NCI-H2227 treated with DMSO at 0.1 percent for 48 hours (cell line): Measurements from ENCODE around the gene MYLK4.

Source experiments
- DNase-seq: peaks from one replicate; lab custom pipeline; 2025; lab: John Stamatoyannopoulos, UW

Gene MYLK4

DNA sequence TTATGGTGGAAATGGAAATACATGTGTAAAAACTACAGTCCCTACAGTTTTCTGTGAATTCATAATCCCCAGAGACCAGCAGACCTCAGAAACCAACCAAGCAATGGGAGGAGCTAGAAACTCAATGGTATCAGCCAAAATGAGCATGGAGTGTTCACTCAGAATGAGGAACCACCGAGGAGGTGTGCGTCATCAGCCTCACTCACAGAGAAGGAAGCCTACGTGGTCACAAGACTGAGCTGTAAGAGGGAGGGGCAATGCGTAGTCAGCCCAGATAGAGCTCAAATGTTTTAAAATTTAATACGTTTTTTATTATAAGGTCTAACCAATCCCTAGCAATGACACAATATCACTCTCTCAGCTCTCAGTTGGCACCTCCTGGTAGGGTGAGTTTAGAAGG, 17.4 kb downstream of the MYLK4 start:
- no peak for DNase-seq

DNA sequence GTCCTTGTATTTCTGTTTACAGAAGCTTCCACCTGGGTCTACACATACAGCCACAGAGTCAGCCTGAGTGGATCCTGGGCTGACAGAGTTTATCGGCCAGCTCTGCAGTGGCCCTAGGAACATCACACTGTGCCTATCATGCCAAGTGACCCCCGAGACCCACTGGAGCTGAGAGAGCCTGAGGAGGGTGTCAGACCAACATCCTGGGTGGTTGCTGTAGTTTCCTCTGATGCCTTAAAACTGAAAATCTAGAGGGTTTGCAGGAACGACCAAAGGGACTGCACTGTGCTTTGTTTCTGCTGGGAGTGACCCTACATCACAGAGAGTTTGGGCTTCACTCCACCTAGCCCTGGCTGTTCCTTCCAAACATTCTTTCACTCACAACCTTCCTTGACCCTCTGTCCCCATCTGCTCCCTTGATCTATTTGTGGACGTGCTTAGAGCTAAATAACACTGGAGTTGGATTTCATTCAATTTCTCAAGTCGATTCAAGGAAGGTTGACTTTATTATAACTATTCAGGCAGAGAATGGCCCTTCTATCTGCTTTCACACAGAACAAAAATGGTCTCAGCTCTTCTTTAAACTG, 18.1 kb downstream of the MYLK4 start:
- no peak for DNase-seq

DNA sequence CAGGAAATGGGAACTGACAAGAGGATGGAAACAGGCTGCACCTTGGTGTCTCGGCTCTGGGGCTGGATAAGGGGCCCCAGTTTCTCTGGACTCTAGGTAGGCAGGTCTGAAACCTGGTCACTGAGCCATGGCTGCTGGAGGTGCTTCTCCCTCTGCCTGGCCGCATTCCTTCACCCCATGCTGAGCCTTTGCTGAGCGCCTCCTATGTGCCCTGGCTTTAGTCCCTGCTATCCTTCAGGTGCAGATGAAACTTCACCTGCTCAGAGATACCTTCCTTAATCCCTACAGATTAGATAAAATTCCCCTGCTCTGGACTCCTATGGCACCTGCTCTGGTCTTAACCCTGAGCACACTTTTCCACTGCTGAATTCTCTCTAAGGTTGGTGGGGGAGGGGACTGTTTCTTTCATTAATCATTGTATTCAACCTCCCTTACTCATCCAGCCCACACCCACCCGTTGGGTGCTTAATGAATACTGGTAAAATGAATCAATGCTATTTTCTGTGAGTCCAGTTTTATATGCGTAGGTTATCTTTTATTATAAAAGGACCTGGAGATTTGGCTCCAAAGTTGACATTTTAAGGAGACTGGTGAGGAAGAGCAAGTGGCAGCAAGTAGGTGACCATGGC, 19.3 kb downstream of the MYLK4 start:
- no peak for DNase-seq

DNA sequence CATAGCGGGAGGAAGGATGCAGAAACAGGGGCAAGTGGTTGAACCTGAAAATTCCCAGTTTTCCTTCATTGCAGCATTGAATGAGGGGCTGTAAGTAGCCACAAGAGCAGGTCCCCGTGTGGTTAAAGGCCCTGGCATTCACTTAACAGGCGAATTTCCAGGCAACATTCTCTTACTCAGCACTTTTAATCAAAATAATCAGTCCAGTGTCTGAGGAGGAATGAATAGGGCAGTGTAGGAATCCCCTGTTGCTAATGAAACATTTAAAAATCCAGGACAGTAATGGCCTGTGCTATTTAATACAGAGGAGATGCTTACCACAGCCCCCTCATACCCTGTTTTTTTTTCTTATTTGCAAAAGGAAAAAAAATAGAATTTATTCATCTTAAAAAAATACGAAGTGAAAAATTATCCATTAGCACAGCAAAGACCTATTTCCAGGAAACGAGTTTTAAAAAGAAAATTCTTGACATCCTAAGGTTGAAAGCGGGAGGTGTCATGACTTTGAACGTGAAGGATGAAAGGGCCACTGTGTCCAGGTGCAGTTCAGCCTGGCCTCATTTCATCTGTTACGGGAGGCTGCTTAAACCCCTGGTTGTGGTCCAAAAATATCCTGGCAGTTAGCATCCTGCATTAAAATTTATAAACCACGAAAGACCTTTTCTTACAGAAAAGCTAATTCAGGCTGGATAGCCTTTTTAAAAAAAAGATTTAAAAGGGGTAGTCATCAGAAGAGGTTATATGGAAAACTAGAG, 20.2 kb downstream of the MYLK4 start:
- DNase-seq, result no peak

- no peak for DNase-seq
Observed at GRCh38 chr6:2729921-2730320, 20.8 kb downstream of the MYLK4 start.

DNA sequence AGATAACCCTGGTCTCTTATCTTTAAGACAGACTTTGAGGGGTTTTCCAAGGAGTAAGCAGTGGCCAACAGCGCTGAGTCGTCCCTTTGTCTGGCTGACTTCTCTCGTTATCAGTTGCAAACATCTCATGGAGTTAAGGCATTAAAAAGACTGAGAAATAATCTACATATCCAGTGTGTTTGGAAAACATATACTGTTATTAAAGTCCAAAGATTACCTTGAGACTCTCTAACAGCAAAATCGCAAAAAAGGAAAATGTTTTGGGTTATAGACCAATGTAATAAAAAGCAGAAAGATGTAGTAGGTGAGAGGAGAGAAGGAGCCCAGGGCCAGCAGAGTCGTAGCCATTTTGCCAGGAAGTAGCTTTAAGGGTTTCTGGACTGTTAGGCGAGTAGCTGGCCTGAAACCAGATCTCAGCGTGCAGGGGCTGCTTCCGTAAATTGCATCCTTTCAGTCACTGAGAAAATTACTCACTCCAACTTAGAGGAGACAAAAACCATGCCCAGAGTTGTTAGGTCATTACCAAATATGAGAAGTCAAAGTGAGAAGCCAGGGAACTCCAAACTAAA, 24.6 kb downstream of the MYLK4 start:
- DNase-seq, result no peak

- no peak for DNase-seq
Observed at GRCh38 chr6:2725364-2725988, 25.2 kb downstream of the MYLK4 start.

DNA sequence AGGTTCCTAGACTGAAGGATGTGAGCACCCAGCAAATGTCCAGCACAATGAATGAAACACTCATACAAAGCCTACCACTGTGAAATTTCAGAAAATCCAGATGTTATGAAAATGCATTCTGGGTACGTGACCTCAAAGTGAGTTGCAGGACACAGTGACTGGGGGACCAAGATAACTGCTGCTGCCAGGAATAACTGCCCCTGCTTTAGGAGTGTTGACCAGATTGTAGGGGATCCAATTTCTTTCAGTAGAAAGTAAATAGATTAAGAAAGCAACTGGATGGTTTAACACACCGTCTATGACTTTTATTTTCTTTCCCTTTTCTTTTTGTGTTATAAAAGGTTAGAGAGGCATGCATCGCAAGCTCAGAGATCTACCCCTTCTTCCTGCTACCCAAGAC, 29.5 kb downstream of the MYLK4 start:
- no peak for DNase-seq

DNA sequence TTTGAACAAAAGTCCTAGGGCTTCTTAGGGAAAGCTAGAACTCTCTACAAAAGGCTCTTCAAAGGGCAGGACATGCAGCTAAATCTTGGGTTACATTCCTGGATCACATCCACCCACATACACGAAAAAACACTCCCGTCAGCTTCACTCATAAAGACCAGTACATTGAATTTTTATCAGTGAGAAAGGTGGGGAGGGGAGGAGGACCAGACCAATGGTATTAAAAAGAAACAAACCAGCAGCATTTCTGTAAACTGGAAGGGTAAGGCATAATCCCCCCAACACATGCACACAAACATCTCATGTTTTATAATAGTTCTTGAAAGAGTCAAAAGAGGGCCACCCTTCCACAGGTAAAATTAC, 31.6 kb downstream of the MYLK4 start:
- DNase-seq, result no peak

- no peak for DNase-seq
Observed at GRCh38 chr6:2718334-2719092, 32.2 kb downstream of the MYLK4 start.

DNA sequence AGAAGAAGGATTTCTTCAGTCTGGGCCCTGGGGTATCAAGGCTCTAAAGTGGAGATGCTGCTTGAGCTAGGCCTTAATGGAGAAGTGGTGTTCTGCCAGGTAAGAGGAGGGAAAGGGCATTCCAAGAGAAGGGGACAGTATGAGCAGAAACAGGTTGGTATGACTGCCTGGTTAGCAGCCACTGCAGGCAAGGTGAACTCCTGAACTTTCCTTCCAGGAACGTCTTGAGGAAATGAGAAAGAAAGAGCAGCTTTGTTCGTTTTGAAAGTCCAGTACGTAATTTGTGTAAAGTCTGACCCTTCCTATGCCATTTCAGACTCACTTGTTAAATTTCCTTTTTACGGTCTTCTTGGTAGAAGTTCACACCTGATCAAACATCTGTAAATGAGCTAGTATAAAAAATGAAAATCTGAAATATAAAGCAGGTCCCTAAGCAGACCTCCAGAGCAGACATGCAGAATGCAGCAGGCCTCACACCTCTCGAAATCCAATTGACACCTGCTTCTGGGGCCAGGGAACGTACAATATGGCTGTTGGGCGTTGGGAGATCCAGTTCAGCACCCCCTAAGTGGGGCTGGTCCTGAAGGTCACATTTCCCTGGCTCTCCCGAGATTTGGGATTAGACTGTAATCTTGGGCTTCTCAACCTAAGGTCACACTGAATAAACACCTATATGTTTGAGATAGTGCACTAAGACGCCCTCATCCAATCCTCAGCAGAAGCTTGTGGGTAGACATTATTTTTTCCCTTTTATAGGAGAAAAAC, 33.6 kb downstream of the MYLK4 start:
- DNase-seq, result no peak

DNA sequence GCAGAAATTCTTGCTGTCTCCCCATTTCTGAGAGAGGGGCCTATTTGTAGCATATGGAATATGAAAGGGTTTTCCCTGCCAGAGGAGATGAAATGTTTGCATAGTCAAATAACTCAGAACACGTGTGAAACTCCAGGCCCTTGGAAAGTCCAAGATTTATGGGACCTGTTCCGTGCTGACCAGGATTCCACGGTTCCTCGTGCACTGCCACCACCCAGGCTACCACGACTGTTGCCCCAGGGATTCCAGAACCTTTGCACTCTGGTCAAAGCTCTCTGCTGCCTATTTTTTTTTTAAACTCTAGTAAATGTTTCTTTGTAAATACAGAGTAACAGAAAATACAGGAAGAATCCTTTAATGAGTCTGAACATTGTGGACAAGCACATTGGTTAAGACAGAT, 35.0 kb downstream of the MYLK4 start:
- DNase-seq, result no peak

DNA sequence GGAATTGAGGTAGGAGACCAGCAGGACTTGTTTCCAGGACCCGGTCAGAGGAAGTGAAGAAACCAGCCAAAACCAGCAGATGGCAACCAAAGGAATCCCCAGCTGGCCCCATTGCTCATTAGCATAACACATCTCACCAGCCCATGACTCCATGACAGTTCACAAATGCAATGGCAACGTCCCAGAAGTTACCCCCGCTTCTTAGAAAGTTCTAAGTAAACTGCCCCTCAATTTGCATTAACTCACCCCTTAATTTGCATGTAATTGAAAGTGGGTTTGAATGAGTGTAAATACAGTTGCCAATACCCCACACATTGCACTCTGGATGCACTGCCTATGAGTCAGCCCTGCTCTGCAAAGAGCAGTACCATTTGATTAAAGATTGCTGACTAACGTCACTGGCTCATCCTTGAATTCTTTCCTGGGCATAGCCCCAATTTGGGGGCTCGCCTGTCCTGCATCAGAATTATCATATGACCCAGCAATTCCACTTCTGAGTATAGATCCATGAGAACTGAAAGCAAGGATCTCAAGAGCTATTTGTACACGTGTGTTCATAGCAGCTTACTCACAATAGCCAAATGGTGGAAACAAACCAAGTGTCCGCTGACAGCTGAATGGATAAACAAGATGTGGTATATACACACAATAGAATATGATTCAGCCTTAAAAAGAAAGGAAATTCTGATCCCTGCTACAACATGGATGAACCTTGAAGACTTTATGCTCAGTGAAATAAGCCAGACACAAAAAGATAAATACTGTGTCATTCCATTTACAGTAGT, 36.4 kb downstream of the MYLK4 start:
- no peak for DNase-seq

GRCh38 chr6:2713473-2714110, 37.1 kb downstream of the MYLK4 start:
- no peak for DNase-seq

GRCh38 chr6:2712102-2712501, 38.6 kb downstream of the MYLK4 start:
- DNase-seq, result no peak

DNA sequence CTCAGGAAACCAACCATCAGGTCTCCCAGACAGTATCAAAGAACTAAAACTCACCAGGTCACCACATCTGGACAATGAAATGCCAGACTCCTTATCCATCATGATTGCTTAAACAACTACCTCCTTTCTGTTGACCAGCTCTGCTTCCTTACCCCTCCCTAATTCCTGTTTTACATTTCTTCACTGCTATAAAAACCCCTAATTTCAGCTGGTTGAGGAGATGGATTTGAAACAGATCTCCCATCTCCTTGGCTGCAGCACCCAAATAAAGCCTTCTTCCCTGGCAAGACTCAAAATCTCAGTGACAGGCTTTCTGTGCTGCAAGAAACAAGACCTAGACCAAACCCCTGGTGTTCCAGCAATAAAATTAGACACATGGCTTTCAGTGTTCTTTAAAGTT, 40.3 kb downstream of the MYLK4 start:
- DNase-seq, result no peak

- no peak for DNase-seq
Observed at GRCh38 chr6:2708456-2708855, 42.3 kb downstream of the MYLK4 start.

- DNase-seq, result peak; percentile 6
Observed at GRCh38 chr6:2706558-2706957, 44.2 kb downstream of the MYLK4 start.

DNA sequence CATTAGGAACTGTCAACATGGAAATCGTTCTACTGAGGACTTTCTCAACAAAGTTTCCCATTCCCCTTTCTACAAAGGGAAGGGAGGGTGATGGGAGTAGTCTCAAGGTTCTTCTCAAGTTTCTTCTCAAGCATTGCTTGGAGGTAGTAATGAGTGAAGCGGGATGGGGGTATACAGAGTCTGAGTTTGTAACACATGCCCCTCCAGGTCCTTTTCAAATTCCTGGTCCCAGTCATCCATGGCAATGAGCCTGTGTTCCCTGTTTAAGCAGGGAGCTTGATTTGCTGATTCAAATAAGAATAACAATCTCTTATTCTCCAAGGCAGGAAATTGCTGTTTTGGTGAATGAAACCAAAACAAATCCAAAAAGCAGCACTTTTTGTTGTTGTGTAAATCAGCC, 45.5 kb downstream of the MYLK4 start:
- DNase-seq, result no peak

GRCh38 chr6:2697291-2697690, 53.4 kb downstream of the MYLK4 start:
- DNase-seq, result no peak
